ENCODE data around the gene AP2A2.
"Not testable (repeated sequence)": the region's sequence is repeated elsewhere in the genome, so short reads cannot be mapped to it uniquely, and the experiment has no call there.

Gene AP2A2

GRCh38 chr11:1015826-1016545, 90.3 kb downstream of the AP2A2 start:
- no peak for DNase-seq (ENCODE audit: low read depth)

GRCh38 chr11:1016610-1017126, 91.0 kb downstream of the AP2A2 start:
- DNase-seq (ENCODE audit: low read depth), result not testable (repeated sequence)

- DNase-seq (ENCODE audit: low read depth), result no peak
Observed at GRCh38 chr11:1017269-1018005, 91.8 kb downstream of the AP2A2 start.

- no peak for DNase-seq (ENCODE audit: low read depth)
Observed at GRCh38 chr11:1018091-1018490, 92.4 kb downstream of the AP2A2 start.

GRCh38 chr11:1019321-1019910, 93.7 kb downstream of the AP2A2 start:
- no peak for DNase-seq (ENCODE audit: low read depth)

GRCh38 chr11:1020211-1020905, 94.7 kb downstream of the AP2A2 start:
- no peak for DNase-seq (ENCODE audit: low read depth)

GRCh38 chr11:1022411-1022810, 96.7 kb downstream of the AP2A2 start:
- DNase-seq (ENCODE audit: low read depth), result no peak

GRCh38 chr11:1022908-1023810, 97.5 kb downstream of the AP2A2 start:
- DNase-seq (ENCODE audit: low read depth), result no peak

GRCh38 chr11:1023811-1024596, 98.3 kb downstream of the AP2A2 start:
- no peak for DNase-seq (ENCODE audit: low read depth)

GRCh38 chr11:1024597-1025409, 99.1 kb downstream of the AP2A2 start:
- no peak for DNase-seq (ENCODE audit: low read depth)

- no peak for DNase-seq (ENCODE audit: low read depth)
Observed at GRCh38 chr11:1025410-1026162, 99.9 kb downstream of the AP2A2 start.

GRCh38 chr11:1026163-1026450, 100.4 kb downstream of the AP2A2 start:
- no peak for DNase-seq (ENCODE audit: low read depth)

GRCh38 chr11:1026641-1027482, 101.2 kb downstream of the AP2A2 start:
- DNase-seq (ENCODE audit: low read depth), result no peak

GRCh38 chr11:1027483-1028290, 102.0 kb downstream of the AP2A2 start:
- DNase-seq (ENCODE audit: low read depth), result no peak

GRCh38 chr11:1028291-1028540, 102.5 kb downstream of the AP2A2 start:
- DNase-seq (ENCODE audit: low read depth), result no peak

- DNase-seq (ENCODE audit: low read depth), result no peak
Observed at GRCh38 chr11:1028616-1029015, 102.9 kb downstream of the AP2A2 start.

- DNase-seq (ENCODE audit: low read depth), result no peak
Observed at GRCh38 chr11:1029051-1029450, 103.4 kb downstream of the AP2A2 start.

- no peak for DNase-seq (ENCODE audit: low read depth)
Observed at GRCh38 chr11:1029654-1030053, 104.0 kb downstream of the AP2A2 start.
